H1 (cell line): ENCODE measurements around the gene TCF7L2. TPM values are rescaled to one million over a fixed set of nuclear protein-coding genes. Genes with fewer than 3 reads are reported as not detected.
A peak's percentile ranks its signal among the peaks of the same experiment; 100 is the strongest.

ENCODE experiments used
- ATF2 ChIP-seq: IDR thresholded peaks from 2 replicates; pipeline ENCODE4 v1.6.1; 2012; ENCODE audit warnings: low read length, inconsistent platforms
- CBX5 ChIP-seq: fragments of 300-800, 300-1000 bp; sonication (generic); IDR thresholded peaks from 2 replicates; pipeline ENCODE4 v1.7.1; 2016; ENCODE audit warnings: antibody characterized with exemption, low read length, low read depth
- CHD2 ChIP-seq: IDR thresholded peaks from 2 replicates; pipeline ENCODE4 v1.6.1; 2012; ENCODE audit warnings: low read length, improper control_type of control experiment
- EGR1 ChIP-seq: IDR thresholded peaks from 2 replicates; pipeline ENCODE4 v1.6.1; 2011; ENCODE audit warnings: low read depth, low read length, borderline replicate concordance
- EZH2 ChIP-seq: fragments of 200-600 bp; sonication (generic); IDR thresholded peaks from 2 replicates; pipeline ENCODE4 v1.7.1; 2012; ENCODE audit warnings: low read depth, mild to moderate bottlenecking, moderate library complexity, low read length, inconsistent platforms; ENCODE audit not compliant: severe bottlenecking
- GABPA ChIP-seq: IDR thresholded peaks from 2 replicates; pipeline ENCODE4 v1.6.1; 2011; ENCODE audit warnings: mild to moderate bottlenecking, low read length, moderate library complexity, borderline replicate concordance; ENCODE audit not compliant: insufficient read depth
- KDM5A ChIP-seq: fragments of 200-600 bp; IDR thresholded peaks from 2 replicates; pipeline ENCODE4 v1.7.1; 2012; ENCODE audit warnings: mild to moderate bottlenecking, low read length, inconsistent platforms, mixed read lengths
- RXRA ChIP-seq: IDR thresholded peaks from 2 replicates; pipeline ENCODE4 v1.6.1; 2011; ENCODE audit warnings: low read depth, mild to moderate bottlenecking, low read length, moderate library complexity; ENCODE audit not compliant: insufficient read depth
- SP2 ChIP-seq: IDR thresholded peaks from 2 replicates; pipeline ENCODE4 v1.6.1; 2012; ENCODE audit warnings: mild to moderate bottlenecking, low read length, inconsistent platforms
- SRF ChIP-seq: IDR thresholded peaks from 2 replicates; pipeline ENCODE4 v1.6.1; 2011; ENCODE audit warnings: mild to moderate bottlenecking, low read depth, low read length, moderate library complexity
- TAF1 ChIP-seq: IDR thresholded peaks from 2 replicates; pipeline ENCODE4 v1.6.1; 2011; ENCODE audit warnings: mild to moderate bottlenecking, low read depth, low read length
- ZNF274 ChIP-seq: IDR thresholded peaks from 2 replicates; pipeline ENCODE4 v1.7.0; 2012; ENCODE audit warnings: low read length, borderline replicate concordance; ENCODE audit errors: extremely low read depth
- polyA plus RNA-seq, 7 experiments: library from polyadenylated mRNA; depleted of rRNA in 3 of 7; stranded (reverse) in 5 of 7; unstranded in 2 of 7; fragments of >200 nt in 5 of 7; fragments of 200-250 nt in 2 of 7; gene quantifications; 1 replicate in 5 of 7; 2 replicates in 1 of 7; 4 replicates in 1 of 7; pipeline versions ENCODE4 v1.2.1 to v1.2.3, GENCODE V29; 2011 to 2013; ENCODE audit warnings: missing spikeins in 2 of 7, mixed read lengths in 2 of 7
- total RNA-seq: library from RNA; stranded (reverse); fragmentation: NEBNext Ultra II Directional; extraction: Animal tissue kit (Norgen Biotek cat#: 25700); gene quantifications from 2 replicates; pipeline ENCODE4 v1.2.1, GENCODE V29; 2021
- TF ChIP-seq, protein P1 (sequence below): IDR thresholded peaks from 2 replicates; pipeline ENCODE4 v1.6.1; 2011; ENCODE audit warnings: low read length, improper control_type of control experiment

The TCF7L2 gene
- total and polyA plus RNA-seq, 2 of the 8 experiments (the other 6 are each of a cell fraction or from before 2014, with no cell fraction given): 33.9 to 67.3 TPM

GRCh38 chr10:112949875-112950507 lies at the start of gene TCF7L2 (continued):
- TF ChIP-seq EZH2 (no peak), SP2 (no peak), KDM5A (no peak), CHD2 (no peak), EGR1 (0 out of 2 replicates have a peak, but pooled peaks have one; percentile 68), ATF2 (no peak), CBX5 (no peak), RXRA (no peak), SRF (no peak), TAF1 (peak; percentile 57), GABPA (no peak), ZNF274 (no peak)
- TF ChIP-seq, protein P1, sequence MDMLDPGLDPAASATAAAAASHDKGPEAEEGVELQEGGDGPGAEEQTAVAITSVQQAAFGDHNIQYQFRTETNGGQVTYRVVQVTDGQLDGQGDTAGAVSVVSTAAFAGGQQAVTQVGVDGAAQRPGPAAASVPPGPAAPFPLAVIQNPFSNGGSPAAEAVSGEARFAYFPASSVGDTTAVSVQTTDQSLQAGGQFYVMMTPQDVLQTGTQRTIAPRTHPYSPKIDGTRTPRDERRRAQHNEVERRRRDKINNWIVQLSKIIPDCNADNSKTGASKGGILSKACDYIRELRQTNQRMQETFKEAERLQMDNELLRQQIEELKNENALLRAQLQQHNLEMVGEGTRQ: no peak
